Stimulated activated effector memory CD8-positive, alpha-beta T cell treated with anti-CD3 and anti-CD28 coated beads, Interleukin-12 subunit alpha, Interleukin-12 subunit beta, amount 100 ng/mL, for 72 hours (primary cell): ENCODE data around the gene STIL.
"Not testable (repeated sequence)": the region's sequence is repeated elsewhere in the genome, so short reads cannot be mapped to it uniquely, and the experiment has no call there.

ENCODE experiments used
- ATAC-seq: fragments of 150-1000 bp; cut with Tn5 transposase; 2 replicates; pipeline ENCODE4 v1.10.0; 2021
- DNase-seq, 2 donors: peaks; one replicate each; pipeline ENCODE4 v3.0.0; 2021 to 2022; ENCODE audit warnings: low spot score in 2 of 2
- H3K27ac Mint-ChIP-seq: one replicate; pipeline ENCODE4 v1.8.0; 2022; ENCODE audit warnings: mild to moderate bottlenecking, mixed read lengths
- H3K36me3 Mint-ChIP-seq: one replicate; pipeline ENCODE4 v1.8.0; 2022; ENCODE audit warnings: mild to moderate bottlenecking, mixed read lengths
- H3K4me1 Mint-ChIP-seq: one replicate; pipeline ENCODE4 v1.8.0; 2022; ENCODE audit warnings: mixed read lengths
- H3K4me3 Mint-ChIP-seq: one replicate; pipeline ENCODE4 v1.8.0; 2022; ENCODE audit warnings: mild to moderate bottlenecking, mixed read lengths
- H3K9me3 Mint-ChIP-seq: one replicate; pipeline ENCODE4 v1.8.0; 2022; ENCODE audit warnings: mixed read lengths

The STIL gene

DNA sequence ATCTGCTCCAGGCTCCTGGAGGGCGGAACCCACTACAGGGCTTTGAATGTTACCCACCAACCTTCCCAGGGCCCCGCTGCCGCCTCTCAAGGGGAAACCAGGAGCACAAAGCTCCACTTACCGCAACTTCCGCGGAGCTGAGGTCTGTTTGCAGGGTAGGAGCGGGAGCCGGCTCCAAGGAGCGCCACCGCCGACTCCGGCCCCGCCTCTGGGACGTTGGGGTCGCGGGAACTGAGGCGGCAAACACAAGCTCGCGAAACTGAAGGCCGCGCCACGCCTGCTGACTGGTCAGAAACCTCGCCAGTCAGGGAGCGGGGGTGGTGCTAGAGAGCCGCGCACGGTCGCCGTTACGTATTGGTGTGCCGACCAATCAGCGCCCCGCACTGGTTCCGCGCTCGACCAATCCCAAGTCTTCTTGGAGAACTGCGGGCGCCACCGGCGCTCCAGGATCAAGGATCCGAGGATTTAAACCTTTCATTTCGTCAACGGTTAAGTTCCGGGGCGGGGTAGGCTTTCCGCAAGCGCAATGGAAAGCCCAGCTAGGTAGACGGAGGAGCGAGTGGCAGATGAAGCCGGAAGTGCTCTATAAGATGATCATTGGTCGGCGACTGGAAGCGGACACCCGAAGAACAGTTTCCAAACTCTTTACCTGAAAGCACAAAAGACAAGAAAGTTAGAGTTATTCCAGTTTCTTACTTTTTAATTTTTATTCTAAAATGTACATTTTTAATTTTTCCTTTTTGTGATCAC lies at the start of gene STIL:
Gene STIL, minus strand, starts transcription at position 233 of the 750 bp plus-strand sequence. CDS start 3,828 bp downstream, outside the sequence.
- Mint-ChIP-seq H3K9me3 (no peaks in the 10 kb centered on the region), H3K36me3 (peaks cover 34% of the 10 kb centered on the region), H3K27ac (peak within 1 kb of the TSS; percentile 96), H3K4me3 (peak within 1 kb of the TSS; percentile 95), H3K4me1 (peaks cover 17% of the 10 kb centered on the region)
- ATAC-seq (peak; percentile 98), DNase-seq (peak; percentile 83 to 98)

DNA sequence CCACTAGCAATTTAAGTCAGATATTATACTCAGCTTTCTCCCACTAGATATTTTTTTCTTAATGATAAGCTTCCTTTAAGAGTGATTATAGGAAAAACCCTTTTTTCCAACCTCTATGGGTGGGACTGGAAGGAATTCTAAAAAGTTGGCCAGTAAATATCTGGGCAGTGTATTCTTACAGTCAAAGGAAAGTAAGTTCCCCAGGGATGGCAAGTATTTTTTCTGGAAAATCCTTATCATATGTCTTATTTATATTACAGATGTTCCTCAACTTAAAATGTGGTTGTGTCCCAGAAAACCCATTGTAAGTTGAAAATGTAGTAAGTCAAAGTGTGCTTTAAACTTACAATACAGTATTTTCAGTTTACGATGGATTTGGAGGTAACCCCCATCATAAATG lies 48.9 kb upstream of the STIL start:
- ATAC-seq (no peak), DNase-seq (no peak)
- Mint-ChIP-seq H3K9me3 (no peaks in the 10 kb centered on the region), H3K4me1 (peaks cover 6% of the 10 kb centered on the region), H3K27ac (no peak overlapping the region), H3K4me3 (no peak overlapping the region), H3K36me3 (no peaks in the 10 kb centered on the region)

DNA sequence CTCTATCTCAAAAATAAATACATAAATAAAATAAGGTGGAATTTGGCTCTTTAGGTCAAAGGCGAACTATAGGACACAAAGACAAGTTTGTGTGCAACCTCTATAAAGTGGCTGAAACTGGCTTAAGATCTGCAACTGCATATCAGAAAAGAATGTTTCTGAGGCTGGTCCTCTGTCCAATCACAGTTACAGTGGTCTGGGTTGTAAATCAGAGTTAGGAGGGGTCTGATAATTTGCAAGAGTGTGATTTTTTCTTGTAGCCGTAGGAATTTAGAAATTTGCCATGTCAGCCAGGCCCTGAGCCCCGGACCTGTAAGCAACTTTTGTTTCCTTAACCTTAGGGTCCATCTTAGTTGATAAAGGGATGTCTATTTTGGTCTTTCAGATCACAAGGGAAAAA lies 47.4 kb upstream of the STIL start:
- Mint-ChIP-seq H3K27ac (no peak overlapping the region), H3K4me3 (no peak overlapping the region), H3K4me1 (peaks cover 6% of the 10 kb centered on the region), H3K9me3 (no peaks in the 10 kb centered on the region), H3K36me3 (no peaks in the 10 kb centered on the region)
- ATAC-seq (no peak), DNase-seq (no peak)

DNA sequence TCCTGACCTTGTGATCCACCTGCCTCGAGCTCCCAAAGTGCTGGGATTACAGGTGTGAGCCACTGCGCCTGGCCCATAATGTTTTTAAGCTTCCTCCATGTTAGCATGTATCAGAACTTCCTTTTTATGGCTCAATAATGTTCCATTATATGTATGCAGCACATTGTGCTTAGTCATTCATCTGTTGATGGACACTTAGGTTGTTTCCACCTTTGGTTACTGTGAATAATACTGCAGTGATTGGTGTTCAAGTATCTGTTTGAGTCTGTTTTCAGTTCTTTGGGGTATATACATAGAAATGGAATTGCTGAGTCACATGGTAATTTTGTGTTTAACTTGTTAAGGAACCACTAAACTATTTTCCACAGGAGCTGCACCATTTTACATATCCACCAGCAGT lies 37.4 kb upstream of the STIL start:
- no peak for DNase-seq
- peak; percentile 100 for ATAC-seq
- Mint-ChIP-seq H3K4me3 (peak overlapping the region; percentile 23), H3K4me1 (peaks cover 44% of the 10 kb centered on the region), H3K9me3 (no peaks in the 10 kb centered on the region), H3K27ac (peak overlapping the region; percentile 95), H3K36me3 (peaks cover 14% of the 10 kb centered on the region)

DNA sequence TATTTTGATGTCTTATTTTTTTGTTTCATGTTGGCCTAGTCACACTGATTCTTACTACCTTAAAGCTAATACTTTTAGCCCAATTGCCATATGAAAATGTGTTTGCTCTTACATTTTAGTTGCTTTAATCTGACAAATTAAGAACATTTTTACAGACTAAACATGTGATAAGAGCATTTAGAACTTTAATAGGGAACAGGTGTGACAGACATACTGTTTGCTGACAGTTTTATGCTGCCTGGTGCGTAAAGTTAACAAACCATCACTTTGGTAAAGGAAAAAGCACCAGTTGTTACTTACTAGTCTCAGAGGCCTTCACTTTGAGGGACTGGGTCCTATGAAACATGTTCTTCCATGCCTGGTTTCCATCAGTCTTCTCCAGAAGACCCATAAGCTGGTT lies 34.3 kb upstream of the STIL start:
- no peak for ATAC-seq
- DNase-seq: no peak
- Mint-ChIP-seq H3K4me3 (no peak overlapping the region), H3K36me3 (peaks cover 25% of the 10 kb centered on the region), H3K27ac (peak overlapping the region; percentile 45), H3K4me1 (peaks cover 40% of the 10 kb centered on the region), H3K9me3 (no peaks in the 10 kb centered on the region)

DNA sequence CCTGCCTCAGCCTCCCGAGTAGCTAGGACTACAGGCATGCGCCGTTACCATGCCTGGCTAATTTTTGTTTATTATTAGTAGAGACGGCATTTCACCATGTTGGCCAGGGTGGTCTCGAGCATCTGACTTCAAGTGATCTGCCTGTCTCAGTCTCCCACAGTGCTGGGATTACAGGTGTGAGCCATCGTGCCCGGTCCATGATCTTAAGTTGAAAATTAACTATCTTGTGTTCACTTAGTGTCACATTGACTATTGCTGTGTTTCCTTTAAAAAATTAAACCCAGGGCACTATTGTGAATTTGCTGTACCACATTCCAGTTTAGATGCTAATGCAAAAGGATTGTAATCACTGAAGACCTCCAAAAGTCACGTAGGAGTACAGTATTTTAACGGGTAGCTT lies 33.8 kb upstream of the STIL start:
- H3K4me3 Mint-ChIP-seq: no peak overlapping the region
- ATAC-seq (no peak), DNase-seq (no peak)
- H3K36me3 Mint-ChIP-seq: peaks cover 29% of the 10 kb centered on the region
- no peaks in the 10 kb centered on the region for H3K9me3 Mint-ChIP-seq
- H3K27ac Mint-ChIP-seq: peak overlapping the region; percentile 45
- peaks cover 37% of the 10 kb centered on the region for H3K4me1 Mint-ChIP-seq

DNA sequence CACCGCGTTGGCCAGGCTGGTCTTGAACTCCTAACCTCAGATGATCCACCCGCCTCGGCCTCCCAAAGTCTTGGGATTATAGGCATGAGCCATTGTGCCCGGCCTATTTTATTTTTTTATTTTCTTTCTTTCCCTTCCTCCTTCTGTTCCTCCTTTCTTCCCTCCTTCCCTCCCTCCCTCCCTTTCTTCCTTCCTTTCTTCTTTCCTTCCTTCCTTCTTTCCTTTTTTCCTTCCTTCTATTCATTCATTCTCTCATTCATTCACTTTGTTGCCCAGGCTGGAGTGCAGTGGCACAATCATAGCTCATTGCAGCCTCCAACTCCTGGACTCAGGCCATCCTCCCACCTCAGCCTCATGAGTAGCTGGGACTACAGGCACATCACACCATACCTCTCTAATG lies 33.0 kb upstream of the STIL start:
- not testable (repeated sequence) for H3K27ac Mint-ChIP-seq, DNase-seq, H3K4me3 Mint-ChIP-seq, ATAC-seq, H3K9me3 Mint-ChIP-seq
- Mint-ChIP-seq H3K36me3 (peaks cover 37% of the 10 kb centered on the region), H3K4me1 (peaks cover 32% of the 10 kb centered on the region)

DNA sequence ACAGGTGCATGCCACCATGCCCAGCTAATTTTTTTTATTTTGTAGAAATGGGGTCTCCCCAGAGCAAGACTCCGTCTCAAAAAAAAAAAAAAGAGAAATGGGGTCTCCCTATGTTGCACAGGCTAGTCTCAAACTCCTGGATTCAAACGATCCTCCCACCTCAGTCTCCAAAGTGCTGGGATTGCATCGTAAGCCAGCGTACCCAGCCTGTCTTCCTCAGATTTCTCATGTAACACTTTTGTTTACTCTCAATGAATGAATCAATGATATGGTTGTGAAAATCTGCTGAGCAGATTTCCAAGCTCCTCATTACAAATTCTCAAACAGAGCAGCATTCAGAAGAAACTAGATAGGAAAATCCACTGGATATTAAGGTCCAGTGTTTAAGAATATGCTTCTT lies 26.3 kb upstream of the STIL start:
- DNase-seq (no peak), ATAC-seq (no peak)
- peak overlapping the region; percentile 54 for H3K27ac Mint-ChIP-seq
- H3K9me3 Mint-ChIP-seq: no peaks in the 10 kb centered on the region
- H3K36me3 Mint-ChIP-seq: peaks cover 62% of the 10 kb centered on the region
- no peak overlapping the region for H3K4me3 Mint-ChIP-seq
- H3K4me1 Mint-ChIP-seq: peaks cover 16% of the 10 kb centered on the region

DNA sequence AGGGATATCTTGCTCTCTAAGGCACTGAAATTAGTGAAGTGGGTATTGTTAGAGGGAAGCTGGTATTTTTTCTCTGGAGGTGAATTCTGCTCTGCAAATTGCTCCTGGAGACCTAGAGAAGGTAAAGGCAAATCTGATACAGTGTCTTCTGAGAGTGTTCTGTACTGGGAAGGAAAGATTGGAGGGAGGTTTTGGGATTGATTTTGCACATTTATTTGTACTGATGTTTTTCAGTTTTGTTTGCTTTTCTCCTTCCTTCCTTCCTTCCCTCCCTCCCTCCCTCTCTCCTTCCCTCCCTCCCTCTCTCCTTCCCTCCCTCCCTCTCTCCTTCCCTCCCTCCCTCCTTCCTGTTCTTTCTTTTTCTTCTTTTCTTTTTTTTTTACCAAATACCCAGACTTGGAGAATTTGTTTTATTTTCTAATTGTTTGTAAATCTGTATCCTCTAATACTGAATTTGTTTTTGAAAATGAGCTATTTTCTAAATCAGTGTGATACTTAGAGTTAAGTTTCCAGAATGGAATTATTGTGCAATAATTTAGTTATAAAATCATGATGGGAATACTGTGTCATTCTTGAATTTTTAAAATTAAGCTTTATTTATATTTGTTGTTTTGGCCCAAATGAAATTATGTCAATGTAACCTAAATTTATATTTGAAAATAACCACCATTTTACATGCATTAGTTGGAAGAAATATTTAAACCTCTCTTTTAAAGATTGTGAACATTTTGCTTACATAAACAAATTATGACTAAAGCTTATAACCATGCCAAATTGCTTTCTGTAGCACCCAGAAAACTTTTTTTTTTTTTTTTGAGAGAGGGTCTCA lies 24.5 kb upstream of the STIL start:
- Mint-ChIP-seq H3K27ac (peak overlapping the region; percentile 84), H3K9me3 (no peaks in the 10 kb centered on the region), H3K4me3 (no peak overlapping the region), H3K4me1 (peaks cover 16% of the 10 kb centered on the region), H3K36me3 (peaks cover 61% of the 10 kb centered on the region)
- DNase-seq: no peak
- no peak for ATAC-seq

DNA sequence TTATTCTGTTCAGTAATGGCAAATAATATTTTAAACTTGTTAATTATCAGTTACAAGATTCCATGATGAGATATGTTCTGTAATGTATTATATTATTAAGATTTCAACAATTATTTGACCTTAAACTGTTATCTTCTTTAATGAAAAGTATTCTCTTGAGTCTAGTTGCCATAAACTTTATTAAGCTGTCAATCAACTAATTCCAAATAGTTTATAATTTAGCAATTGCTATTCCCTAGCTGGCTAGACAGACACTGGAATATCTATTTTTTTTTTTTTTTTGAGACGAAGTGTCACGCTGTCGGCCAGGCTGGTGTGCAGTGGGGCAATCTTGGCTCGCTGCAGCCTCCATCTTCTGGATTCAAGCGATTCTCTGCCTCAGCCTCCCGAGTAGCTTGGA lies 23.4 kb upstream of the STIL start:
- no peak for ATAC-seq
- H3K4me3 Mint-ChIP-seq: no peak overlapping the region
- peaks cover 52% of the 10 kb centered on the region for H3K36me3 Mint-ChIP-seq
- no peak for DNase-seq
- H3K27ac Mint-ChIP-seq: no peak overlapping the region
- no peaks in the 10 kb centered on the region for H3K9me3 Mint-ChIP-seq
- peaks cover 16% of the 10 kb centered on the region for H3K4me1 Mint-ChIP-seq

DNA sequence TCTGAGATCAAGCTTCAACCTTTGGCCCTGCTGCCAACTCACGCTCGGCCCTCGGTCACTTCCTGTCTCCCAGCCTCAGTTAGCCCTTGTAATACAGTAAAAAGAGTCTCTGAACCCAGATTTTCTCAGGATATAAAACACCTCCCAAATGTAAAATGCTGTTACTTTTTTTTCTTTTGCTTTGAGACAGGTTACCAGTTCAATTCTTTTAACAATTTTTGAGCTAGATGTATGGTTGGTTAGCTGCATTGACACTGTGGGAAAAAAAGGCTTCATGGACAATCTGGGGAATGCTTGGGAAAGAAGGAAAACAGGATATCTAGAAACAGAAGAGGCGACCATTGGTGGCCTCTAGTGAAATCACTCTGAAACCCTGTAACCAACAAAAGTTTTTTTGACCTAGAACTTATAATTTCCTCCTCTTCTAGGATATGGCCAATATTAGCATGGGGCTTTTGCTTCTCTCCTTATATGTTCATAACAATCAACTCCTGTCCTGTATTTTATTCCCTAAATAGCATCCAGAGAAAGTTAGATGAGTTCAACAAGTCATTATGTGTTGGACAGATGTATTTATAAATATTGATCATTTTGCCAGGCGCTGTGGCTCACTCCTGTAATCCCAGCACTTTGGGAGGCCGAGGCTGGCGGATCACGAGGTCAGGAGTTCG lies 21.0 kb upstream of the STIL start:
- Mint-ChIP-seq H3K27ac (no peak overlapping the region), H3K36me3 (peaks cover 33% of the 10 kb centered on the region), H3K9me3 (no peaks in the 10 kb centered on the region), H3K4me3 (no peak overlapping the region), H3K4me1 (peaks cover 16% of the 10 kb centered on the region)
- DNase-seq: no peak
- no peak for ATAC-seq

DNA sequence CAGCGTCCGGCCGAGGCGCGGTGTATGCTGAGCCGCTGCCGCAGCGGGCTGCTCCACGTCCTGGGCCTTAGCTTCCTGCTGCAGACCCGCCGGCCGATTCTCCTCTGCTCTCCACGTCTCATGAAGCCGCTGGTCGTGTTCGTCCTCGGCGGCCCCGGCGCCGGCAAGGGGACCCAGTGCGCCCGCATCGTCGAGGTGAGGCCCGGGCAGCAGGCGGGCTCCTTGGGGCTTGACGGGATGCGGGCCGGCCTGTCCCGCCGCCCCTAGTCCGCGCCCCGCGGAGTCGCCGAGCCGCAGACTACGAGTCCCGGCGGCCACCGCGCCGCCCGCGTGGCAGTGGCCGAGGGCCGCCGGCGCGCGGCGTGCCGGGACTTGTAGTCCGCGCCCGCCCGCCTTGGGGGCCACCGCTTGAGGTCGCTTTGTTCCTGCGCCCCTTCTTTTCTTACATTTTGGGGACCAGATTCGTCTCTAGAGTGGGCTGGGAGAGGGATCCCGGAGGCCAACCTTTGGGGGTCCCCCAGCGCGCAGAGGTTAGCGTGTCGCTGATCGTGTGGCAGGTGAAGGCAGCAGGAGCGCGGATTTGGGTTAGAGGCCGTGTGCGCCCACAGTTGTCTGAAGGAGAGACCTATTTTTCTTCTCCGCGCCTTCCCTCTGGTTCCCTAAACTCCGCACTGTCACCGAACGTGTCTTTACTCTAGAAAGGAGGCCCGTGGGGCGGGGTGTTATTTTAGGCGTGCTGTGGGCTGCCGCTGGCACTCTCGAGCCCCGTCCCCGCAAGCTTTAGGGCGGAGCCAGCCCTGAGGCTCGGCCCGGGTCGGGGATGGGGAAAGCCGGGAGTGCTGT lies 20.2 kb upstream of the STIL start:
- peaks cover 16% of the 10 kb centered on the region for H3K4me1 Mint-ChIP-seq
- H3K9me3 Mint-ChIP-seq: no peaks in the 10 kb centered on the region
- peak; percentile 93 for ATAC-seq
- H3K4me3 Mint-ChIP-seq: no peak overlapping the region
- H3K27ac Mint-ChIP-seq: no peak overlapping the region
- peak; percentile 67 to 87 for DNase-seq
- H3K36me3 Mint-ChIP-seq: peaks cover 26% of the 10 kb centered on the region

DNA sequence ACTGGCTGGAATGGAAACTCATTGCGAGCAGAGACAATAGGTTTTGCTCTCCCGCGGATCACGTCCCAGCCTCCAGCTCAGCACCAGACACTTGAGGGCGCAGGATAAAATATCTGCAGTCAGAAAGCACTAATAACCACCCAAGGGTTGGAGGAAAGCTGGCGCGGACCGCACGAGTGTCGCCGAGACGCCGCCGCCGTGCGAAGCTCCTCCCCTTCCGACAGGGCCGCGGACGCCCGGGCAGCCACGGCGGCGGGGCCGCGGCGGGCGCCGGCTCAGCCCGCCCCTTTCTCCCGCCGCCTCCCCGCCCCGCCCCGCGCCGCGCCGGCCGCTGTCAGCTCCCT lies 19.6 kb upstream of the STIL start, which contains the start of gene CMPK1:
Gene CMPK1, plus strand, starts transcription at position 213 of the 344 bp plus-strand sequence. CDS start 156 bp downstream, outside the sequence.
- DNase-seq (peak; percentile 62 to 82), ATAC-seq (peak; percentile 81)
- peaks cover 14% of the 10 kb centered on the region for H3K4me1 Mint-ChIP-seq
- no peak within 1 kb of the TSS for H3K27ac Mint-ChIP-seq
- peaks cover 24% of the 10 kb centered on the region for H3K36me3 Mint-ChIP-seq
- H3K9me3 Mint-ChIP-seq: no peaks in the 10 kb centered on the region
- no peak within 1 kb of the TSS for H3K4me3 Mint-ChIP-seq

DNA sequence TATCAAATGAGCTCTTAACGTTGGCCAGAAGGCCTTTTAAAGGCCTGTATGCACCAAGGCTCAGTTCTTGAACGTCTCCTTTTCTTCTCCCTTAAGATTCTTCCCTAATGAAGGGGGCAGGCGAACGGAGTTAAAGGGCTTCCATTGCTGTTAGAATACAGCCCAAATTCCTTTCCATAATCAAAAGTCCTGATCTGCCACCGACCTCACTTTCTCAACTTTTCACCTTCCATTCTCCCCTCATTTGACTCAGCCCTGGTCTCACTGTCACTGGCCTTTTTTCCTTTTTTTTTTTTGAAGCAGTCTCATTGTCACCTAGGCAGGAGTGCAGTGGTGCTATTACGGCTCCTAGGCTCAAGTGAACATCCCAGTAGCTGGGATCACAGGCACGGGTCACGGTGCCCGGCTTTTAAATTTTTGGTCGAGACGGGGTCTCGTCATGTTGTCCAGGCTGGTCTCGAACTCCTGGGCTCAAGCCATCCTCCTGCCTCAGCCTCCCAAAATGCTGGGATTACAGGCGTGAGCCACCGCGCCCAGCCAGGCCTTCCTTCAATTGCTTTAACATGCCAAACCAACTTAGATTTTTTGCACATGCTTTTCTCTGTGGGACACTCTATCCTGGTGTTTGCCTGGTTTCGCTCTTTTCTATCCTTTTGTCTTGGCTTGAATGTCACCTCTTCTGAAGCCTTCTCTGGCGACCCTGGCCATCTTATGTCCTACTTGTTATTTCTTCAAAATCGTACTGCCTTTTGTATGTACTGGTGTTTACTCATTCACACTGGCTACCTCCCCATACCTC lies 19.0 kb upstream of the STIL start:
- Mint-ChIP-seq H3K9me3 (no peaks in the 10 kb centered on the region), H3K4me1 (peaks cover 8% of the 10 kb centered on the region), H3K4me3 (no peak overlapping the region), H3K36me3 (peaks cover 24% of the 10 kb centered on the region), H3K27ac (no peak overlapping the region)
- DNase-seq (no peak), ATAC-seq (no peak)
